SK-N-SH (cell line): ENCODE measurements around the gene ZNF225. TPM values are rescaled to one million over a fixed set of nuclear protein-coding genes. Genes with fewer than 3 reads are reported as not detected.

Experiments used
- CTCF ChIA-PET: fragments of 300-600, 350-600 bp; formaldehyde crosslinking; extraction: SDS; loops from one replicate; lab custom pipeline; 2021; lab: Yijun Ruan, JAX
- POLR2A ChIA-PET: fragments of 350-600 bp; sonication (Branson Sonifier 250); formaldehyde crosslinking; extraction: SDS; loops from one replicate; lab custom pipeline; 2020; ENCODE audit warnings: antibody characterized with exemption, inconsistent platforms; lab: Yijun Ruan, JAX
- DNase-seq: peaks from one replicate; pipeline ENCODE4 v3.0.0; 2012
- H2AFZ ChIP-seq: fragments of 200-600 bp; sonication (generic); 2 replicates; pipeline ENCODE4 v1.8.1; 2016; ENCODE audit warnings: antibody characterized with exemption, mild to moderate bottlenecking, low read depth
- H3F3A ChIP-seq: fragments of 200-600 bp; sonication (generic); replicated peaks from 2 replicates; pipeline ENCODE3; 2016; ENCODE audit warnings: antibody characterized with exemption, mild to moderate bottlenecking; ENCODE audit not compliant: insufficient read depth
- H3K27ac ChIP-seq, 2 experiments: fragments of 200-500 bp in 1 of 2; fragments of 200-600 bp in 1 of 2; sonication (Bioruptor generic) in 1 of 2; sonication (generic), shearing (Covaris generic) in 1 of 2; 2 replicates each; pipeline versions ENCODE4 v1.5.1 to v1.6.1; 2014 to 2016; ENCODE audit warnings: low read depth in 2 of 2, inconsistent platforms in 1 of 2, low read length in 1 of 2, mild to moderate bottlenecking in 1 of 2, mixed read lengths in 1 of 2
- H3K27me3 ChIP-seq: fragments of 200-600 bp; sonication (generic), shearing (Covaris generic); 2 replicates; pipeline ENCODE4 v1.6.1; 2016; ENCODE audit warnings: mixed run types; ENCODE audit not compliant: insufficient read depth
- H3K36me3 ChIP-seq, 2 experiments: fragments of 200-500 bp in 1 of 2; fragments of 200-600 bp in 1 of 2; sonication (Bioruptor generic) in 1 of 2; sonication (generic) in 1 of 2; replicated peaks in 1 of 2; 2 replicates each; pipeline versions ENCODE3 to v1.5.1; 2014 to 2016; ENCODE audit warnings: low read length in 1 of 2, mild to moderate bottlenecking in 1 of 2; ENCODE audit not compliant: insufficient read depth in 2 of 2, control insufficient read depth in 1 of 2
- H3K4me1 ChIP-seq, 2 experiments: fragments of 200-500 bp in 1 of 2; fragments of 200-600 bp in 1 of 2; sonication (Bioruptor generic) in 1 of 2; sonication (generic), shearing (Covaris generic) in 1 of 2; 2 replicates each; pipeline versions ENCODE4 v1.5.1 to v1.6.1; 2014 to 2016; ENCODE audit warnings: low read depth in 1 of 2, low read length in 1 of 2, mixed run types in 1 of 2; ENCODE audit not compliant: insufficient read depth in 2 of 2, control insufficient read depth in 1 of 2
- H3K4me2 ChIP-seq: fragments of 200-600 bp; sonication (generic), shearing (Covaris generic); 2 replicates; pipeline ENCODE4 v1.6.1; 2017; ENCODE audit warnings: mixed run types
- H3K4me3 ChIP-seq, 2 experiments: fragments of 200-500 bp in 1 of 2; fragments of 200-600 bp in 1 of 2; sonication (Bioruptor generic) in 1 of 2; sonication (generic), shearing (Covaris generic) in 1 of 2; 2 replicates each; pipeline versions ENCODE4 v1.5.1 to v1.8.1; 2014 to 2016; ENCODE audit warnings: low read depth in 2 of 2, inconsistent platforms in 1 of 2, low read length in 1 of 2, mild to moderate bottlenecking in 1 of 2, mixed read lengths in 1 of 2, moderate library complexity in 1 of 2
- H3K79me2 ChIP-seq: fragments of 200-600 bp; sonication (generic); 2 replicates; pipeline ENCODE4 v1.8.1; 2017; ENCODE audit warnings: mild to moderate bottlenecking; ENCODE audit not compliant: insufficient read depth
- H3K9ac ChIP-seq: fragments of 200-600 bp; sonication (generic); 2 replicates; pipeline ENCODE4 v1.6.1; 2017; ENCODE audit warnings: mixed run types
- H3K9me2 ChIP-seq: fragments of 200-600 bp; sonication (generic); 2 replicates; pipeline ENCODE4 v1.6.1; 2017; ENCODE audit warnings: mixed run types
- H3K9me3 ChIP-seq: fragments of 200-600 bp; sonication (generic); 2 replicates; pipeline ENCODE4 v1.6.1; 2017; ENCODE audit warnings: mixed run types, mild to moderate bottlenecking, moderate library complexity
- H4K20me1 ChIP-seq: fragments of 200-600 bp; sonication (generic); 2 replicates; pipeline ENCODE4 v1.6.1; 2017; ENCODE audit warnings: mild to moderate bottlenecking, mixed run types; ENCODE audit not compliant: insufficient read depth
- FOXM1 ChIP-seq: IDR thresholded peaks from 2 replicates; pipeline ENCODE4 v1.4.0; 2012; ENCODE audit warnings: low read depth, mild to moderate bottlenecking
- RAD21 ChIP-seq: IDR thresholded peaks from 2 replicates; pipeline ENCODE4 v1.6.1; 2012; ENCODE audit warnings: mild to moderate bottlenecking, low read length
- RFX5 ChIP-seq: IDR thresholded peaks from 2 replicates; pipeline ENCODE4 v1.6.1; 2012; ENCODE audit warnings: mild to moderate bottlenecking, improper control_type of control experiment, low read length
- TEAD4 ChIP-seq: IDR thresholded peaks from 2 replicates; pipeline ENCODE4 v1.4.0; 2012; ENCODE audit warnings: mild to moderate bottlenecking, borderline replicate concordance; ENCODE audit not compliant: insufficient read depth
- WGBS: methylation state at CpG from one replicate; pipeline ENCODE4 v1.1.6; 2017; ENCODE audit warnings: low lambda C conversion rate; 5-methylcytosine and 5-hydroxymethylcytosine counted together
- polyA plus RNA-seq, 3 experiments: library from polyadenylated mRNA; depleted of rRNA; stranded (reverse); fragments of >200 nt; gene quantifications; 2 replicates each; pipeline ENCODE4 v1.2.3, GENCODE V29; 2012
- TF ChIP-seq, protein P1 (sequence below): fragments of 200-600 bp; sonication (generic); IDR thresholded peaks from 2 replicates; pipeline ENCODE4 v1.6.1; 2017; ENCODE audit warnings: antibody characterized with exemption, mild to moderate bottlenecking, moderate library complexity
- TF ChIP-seq, protein P2 (sequence below): IDR thresholded peaks from 2 replicates; pipeline ENCODE4 v1.4.0; 2012; ENCODE audit warnings: low read depth, borderline replicate concordance
- TF ChIP-seq, protein P3 (sequence below): IDR thresholded peaks from 2 replicates; pipeline ENCODE4 v1.6.1; 2012; ENCODE audit warnings: mild to moderate bottlenecking, low read depth, low read length, moderate library complexity
- TF ChIP-seq, protein P4 (sequence below): fragments of 150-350 bp; IDR thresholded peaks from 2 replicates; pipeline ENCODE4 v1.6.1; 2017; ENCODE audit warnings: antibody characterized with exemption, low read length, low read depth, borderline replicate concordance

ZNF225 gene
- polyA plus RNA-seq, 1 of the 3 experiments (the other 2 are of a cell fraction), result 1.2 TPM

DNA sequence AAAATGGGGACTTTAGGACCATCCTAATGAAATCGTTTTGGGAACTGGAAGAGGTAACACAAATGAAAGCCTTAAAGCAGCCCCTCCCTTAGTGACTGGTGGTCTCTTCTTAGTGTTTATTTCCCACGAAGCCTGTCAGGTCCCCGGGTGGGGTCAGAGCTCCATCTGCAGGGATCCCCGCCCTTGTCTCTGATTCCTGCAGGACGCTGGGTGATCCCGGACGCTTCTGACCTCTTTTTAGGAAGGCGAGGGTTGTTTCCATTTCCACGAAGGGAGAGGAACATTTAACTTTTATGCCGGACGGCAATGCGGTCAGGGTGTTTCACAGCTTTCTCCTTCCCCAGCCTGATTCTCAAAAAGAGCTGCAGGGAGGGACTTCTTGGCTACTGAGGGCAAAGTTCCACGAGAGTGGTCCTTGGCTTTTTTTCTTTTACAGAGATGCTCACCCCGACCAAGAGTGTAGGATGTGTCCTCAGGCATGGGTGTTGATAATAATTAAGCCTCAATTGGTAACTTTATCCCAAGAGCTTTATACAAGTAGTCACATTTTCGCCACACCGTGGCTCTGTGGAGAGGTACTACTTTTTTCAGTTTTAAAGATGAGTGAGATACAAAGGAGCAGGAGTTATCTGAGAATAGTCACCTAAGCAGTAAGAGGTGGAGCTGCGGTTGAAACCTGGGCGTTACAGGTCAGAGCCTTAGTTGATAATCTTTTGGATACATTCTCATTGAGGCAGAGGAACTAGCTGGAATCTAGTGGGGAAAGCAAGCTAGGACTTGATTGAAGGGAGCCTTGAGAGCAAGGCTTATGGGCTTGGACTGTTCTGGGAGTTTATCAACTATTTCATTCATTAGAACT lies 40.4 kb upstream of the ZNF225 start:
- peak overlapping the region; percentile 99 for H2AFZ ChIP-seq
- H3K36me3 ChIP-seq, result peaks cover 12 to 15% of the 10 kb centered on the region in 2 experiments
- no peaks in the 10 kb centered on the region for H3K27me3 ChIP-seq
- peak overlapping the region; percentile 71 to 85 for H3K4me3 ChIP-seq
- H3K9me2 ChIP-seq, result no peaks in the 10 kb centered on the region
- TF ChIP-seq TEAD4, result no peak
- TF ChIP-seq FOXM1, result no peak
- peak; percentile 24; the same call in 1 of the 2 replicates for TF ChIP-seq RAD21
- TF ChIP-seq, protein P1, sequence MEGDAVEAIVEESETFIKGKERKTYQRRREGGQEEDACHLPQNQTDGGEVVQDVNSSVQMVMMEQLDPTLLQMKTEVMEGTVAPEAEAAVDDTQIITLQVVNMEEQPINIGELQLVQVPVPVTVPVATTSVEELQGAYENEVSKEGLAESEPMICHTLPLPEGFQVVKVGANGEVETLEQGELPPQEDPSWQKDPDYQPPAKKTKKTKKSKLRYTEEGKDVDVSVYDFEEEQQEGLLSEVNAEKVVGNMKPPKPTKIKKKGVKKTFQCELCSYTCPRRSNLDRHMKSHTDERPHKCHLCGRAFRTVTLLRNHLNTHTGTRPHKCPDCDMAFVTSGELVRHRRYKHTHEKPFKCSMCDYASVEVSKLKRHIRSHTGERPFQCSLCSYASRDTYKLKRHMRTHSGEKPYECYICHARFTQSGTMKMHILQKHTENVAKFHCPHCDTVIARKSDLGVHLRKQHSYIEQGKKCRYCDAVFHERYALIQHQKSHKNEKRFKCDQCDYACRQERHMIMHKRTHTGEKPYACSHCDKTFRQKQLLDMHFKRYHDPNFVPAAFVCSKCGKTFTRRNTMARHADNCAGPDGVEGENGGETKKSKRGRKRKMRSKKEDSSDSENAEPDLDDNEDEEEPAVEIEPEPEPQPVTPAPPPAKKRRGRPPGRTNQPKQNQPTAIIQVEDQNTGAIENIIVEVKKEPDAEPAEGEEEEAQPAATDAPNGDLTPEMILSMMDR, result peak; percentile 8
- TF ChIP-seq, protein P2, sequence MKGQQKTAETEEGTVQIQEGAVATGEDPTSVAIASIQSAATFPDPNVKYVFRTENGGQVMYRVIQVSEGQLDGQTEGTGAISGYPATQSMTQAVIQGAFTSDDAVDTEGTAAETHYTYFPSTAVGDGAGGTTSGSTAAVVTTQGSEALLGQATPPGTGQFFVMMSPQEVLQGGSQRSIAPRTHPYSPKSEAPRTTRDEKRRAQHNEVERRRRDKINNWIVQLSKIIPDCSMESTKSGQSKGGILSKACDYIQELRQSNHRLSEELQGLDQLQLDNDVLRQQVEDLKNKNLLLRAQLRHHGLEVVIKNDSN, result no peak
- H3K9ac ChIP-seq, result peak overlapping the region; percentile 51
- H3K79me2 ChIP-seq, result peaks cover 8% of the 10 kb centered on the region; the same call in 1 of the 2 replicates
- no peaks in the 10 kb centered on the region for H3F3A ChIP-seq
- H3K9me3 ChIP-seq, result no peaks in the 10 kb centered on the region
- no peaks in the 10 kb centered on the region for H4K20me1 ChIP-seq
- H3K4me1 ChIP-seq, result peaks cover 0 to 7% of the 10 kb centered on the region in 2 experiments; a peak in 1 of 4 replicates
- peak; percentile 49 for DNase-seq
- peak overlapping the region; percentile 80 for H3K4me2 ChIP-seq
- 13% methylated on average over 18 of the region's 18 CpGs for WGBS
- peak overlapping the region in 1 of 2 experiments; percentile 50; a peak in 1 of 4 replicates for H3K27ac ChIP-seq
- CTCF ChIA-PET, result interaction anchor here (0.8 to 1.5 kb wide), 4 partner anchors 9 to 41 kb away, joined by 3 to 5 read pairs (median 4); partner anchors contain the start of gene ZNF225
- POLR2A ChIA-PET, result interaction anchor here (0.6 kb wide), 1 partner anchor 192 kb away, joined by 3 read pairs; no protein-coding TSS in a partner anchor

DNA sequence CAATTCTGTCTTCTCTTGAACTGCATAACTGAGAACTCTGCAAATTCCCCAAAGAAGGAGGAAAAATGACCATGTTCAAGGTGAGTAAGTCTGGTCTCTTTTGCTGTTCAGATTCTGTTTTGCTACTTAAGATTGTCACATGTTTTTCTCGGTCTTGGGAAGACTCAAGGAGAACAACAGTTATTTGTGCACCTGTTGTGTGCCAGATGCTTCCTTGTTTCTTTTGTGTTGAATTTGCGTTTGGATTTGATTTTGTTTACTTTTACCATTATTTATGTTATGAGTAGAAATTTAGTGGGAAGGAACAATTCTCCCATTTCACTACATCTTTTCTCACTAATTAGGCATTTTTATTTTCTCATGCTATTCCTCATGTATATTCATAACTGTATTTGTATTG lies 36.9 kb upstream of the ZNF225 start:
- Histone ChIP-seq H2AFZ (no peak overlapping the region), H3K9ac (no peak overlapping the region), H3K4me2 (no peak overlapping the region), H3K79me2 (peaks cover 8% of the 10 kb centered on the region; the same call in 1 of the 2 replicates), H3K9me2 (no peaks in the 10 kb centered on the region), H3K4me3 (no peak overlapping the region), H3K36me3 (peaks cover 16 to 27% of the 10 kb centered on the region in 2 experiments), H3K27ac (no peak overlapping the region), H3F3A (no peaks in the 10 kb centered on the region), H3K9me3 (no peaks in the 10 kb centered on the region), H3K4me1 (peaks cover 0 to 6% of the 10 kb centered on the region in 2 experiments; a peak in 1 of 4 replicates), H3K27me3 (no peaks in the 10 kb centered on the region), H4K20me1 (no peaks in the 10 kb centered on the region)
- POLR2A ChIA-PET, result no interaction called here
- CTCF ChIA-PET, result no interaction called here
- DNase-seq, result no peak
- WGBS, result 84% methylated on average over 2 of the region's 2 CpGs
- TF ChIP-seq RFX5 (no peak), FOXM1 (no peak)
- TF ChIP-seq, protein P3, sequence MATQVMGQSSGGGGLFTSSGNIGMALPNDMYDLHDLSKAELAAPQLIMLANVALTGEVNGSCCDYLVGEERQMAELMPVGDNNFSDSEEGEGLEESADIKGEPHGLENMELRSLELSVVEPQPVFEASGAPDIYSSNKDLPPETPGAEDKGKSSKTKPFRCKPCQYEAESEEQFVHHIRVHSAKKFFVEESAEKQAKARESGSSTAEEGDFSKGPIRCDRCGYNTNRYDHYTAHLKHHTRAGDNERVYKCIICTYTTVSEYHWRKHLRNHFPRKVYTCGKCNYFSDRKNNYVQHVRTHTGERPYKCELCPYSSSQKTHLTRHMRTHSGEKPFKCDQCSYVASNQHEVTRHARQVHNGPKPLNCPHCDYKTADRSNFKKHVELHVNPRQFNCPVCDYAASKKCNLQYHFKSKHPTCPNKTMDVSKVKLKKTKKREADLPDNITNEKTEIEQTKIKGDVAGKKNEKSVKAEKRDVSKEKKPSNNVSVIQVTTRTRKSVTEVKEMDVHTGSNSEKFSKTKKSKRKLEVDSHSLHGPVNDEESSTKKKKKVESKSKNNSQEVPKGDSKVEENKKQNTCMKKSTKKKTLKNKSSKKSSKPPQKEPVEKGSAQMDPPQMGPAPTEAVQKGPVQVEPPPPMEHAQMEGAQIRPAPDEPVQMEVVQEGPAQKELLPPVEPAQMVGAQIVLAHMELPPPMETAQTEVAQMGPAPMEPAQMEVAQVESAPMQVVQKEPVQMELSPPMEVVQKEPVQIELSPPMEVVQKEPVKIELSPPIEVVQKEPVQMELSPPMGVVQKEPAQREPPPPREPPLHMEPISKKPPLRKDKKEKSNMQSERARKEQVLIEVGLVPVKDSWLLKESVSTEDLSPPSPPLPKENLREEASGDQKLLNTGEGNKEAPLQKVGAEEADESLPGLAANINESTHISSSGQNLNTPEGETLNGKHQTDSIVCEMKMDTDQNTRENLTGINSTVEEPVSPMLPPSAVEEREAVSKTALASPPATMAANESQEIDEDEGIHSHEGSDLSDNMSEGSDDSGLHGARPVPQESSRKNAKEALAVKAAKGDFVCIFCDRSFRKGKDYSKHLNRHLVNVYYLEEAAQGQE, result no peak
- TF ChIP-seq, protein P4, sequence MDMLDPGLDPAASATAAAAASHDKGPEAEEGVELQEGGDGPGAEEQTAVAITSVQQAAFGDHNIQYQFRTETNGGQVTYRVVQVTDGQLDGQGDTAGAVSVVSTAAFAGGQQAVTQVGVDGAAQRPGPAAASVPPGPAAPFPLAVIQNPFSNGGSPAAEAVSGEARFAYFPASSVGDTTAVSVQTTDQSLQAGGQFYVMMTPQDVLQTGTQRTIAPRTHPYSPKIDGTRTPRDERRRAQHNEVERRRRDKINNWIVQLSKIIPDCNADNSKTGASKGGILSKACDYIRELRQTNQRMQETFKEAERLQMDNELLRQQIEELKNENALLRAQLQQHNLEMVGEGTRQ, result no peak
- TF ChIP-seq, protein P1, result no peak
